Activated T-cell treated with anti-CD3 and anti-CD28 coated beads, Interleukin-2, amount 50 U/mL, for 24 hours (primary cell): ENCODE data around the gene DMD.

Experiments
- DNase-seq: peaks from one replicate; pipeline ENCODE4 v3.0.0-alpha.2; 2020
- H3K27ac Mint-ChIP-seq: 2 replicates; pipeline ENCODE4 v1.8.0; 2020; ENCODE audit warnings: mild to moderate bottlenecking, mixed read lengths
- H3K27me3 Mint-ChIP-seq: 2 replicates; pipeline ENCODE4 v1.8.0; 2020; ENCODE audit warnings: mixed read lengths
- H3K36me3 Mint-ChIP-seq: 2 replicates; pipeline ENCODE4 v1.8.0; 2020; ENCODE audit warnings: low read depth, mixed read lengths
- H3K4me1 Mint-ChIP-seq: 2 replicates; pipeline ENCODE4 v1.8.0; 2020; ENCODE audit warnings: low read depth, mixed read lengths
- H3K4me3 Mint-ChIP-seq: 2 replicates; pipeline ENCODE4 v1.8.0; 2020; ENCODE audit warnings: mild to moderate bottlenecking, moderate library complexity, mixed read lengths
- H3K9me3 Mint-ChIP-seq: 2 replicates; pipeline ENCODE4 v1.8.0; 2020; ENCODE audit warnings: mixed read lengths

The DMD gene

GRCh38 chrX:32448320-32448719 is 763.0 kb downstream of the DMD start:
- peaks cover 32% of the 10 kb centered on the region for H3K4me1 Mint-ChIP-seq
- no peak overlapping the region for H3K27ac Mint-ChIP-seq
- H3K27me3 Mint-ChIP-seq, result no peaks in the 10 kb centered on the region
- H3K4me3 Mint-ChIP-seq, result no peak overlapping the region
- no peaks in the 10 kb centered on the region for H3K9me3 Mint-ChIP-seq
- no peaks in the 10 kb centered on the region for H3K36me3 Mint-ChIP-seq
- no peak for DNase-seq

GRCh38 chrX:32447640-32448039 is 763.7 kb downstream of the DMD start:
- DNase-seq, result no peak
- no peaks in the 10 kb centered on the region for H3K9me3 Mint-ChIP-seq
- no peaks in the 10 kb centered on the region for H3K27me3 Mint-ChIP-seq
- H3K27ac Mint-ChIP-seq, result no peak overlapping the region
- no peak overlapping the region for H3K4me3 Mint-ChIP-seq
- peaks cover 32% of the 10 kb centered on the region for H3K4me1 Mint-ChIP-seq
- no peaks in the 10 kb centered on the region for H3K36me3 Mint-ChIP-seq

DNA sequence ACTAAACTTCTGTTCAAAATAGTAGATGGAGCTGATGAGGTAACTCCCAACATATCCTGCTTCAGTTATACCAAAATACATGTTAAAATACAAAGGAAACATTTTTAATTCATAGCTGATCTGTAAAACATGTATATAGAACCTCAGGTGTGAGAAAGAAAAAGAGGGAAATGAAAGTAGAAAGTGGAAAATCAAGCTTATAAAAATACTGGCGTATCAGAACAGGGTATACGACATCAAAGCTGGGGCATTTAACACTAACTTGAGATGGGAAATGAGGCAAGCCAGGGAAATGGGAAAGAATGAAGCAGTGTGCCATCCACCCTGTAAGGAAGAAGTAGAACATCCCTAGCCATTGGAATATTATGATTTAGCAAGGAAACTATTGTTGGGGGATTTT is 767.5 kb downstream of the DMD start:
- Mint-ChIP-seq H3K27ac (no peak overlapping the region), H3K36me3 (no peaks in the 10 kb centered on the region), H3K4me3 (no peak overlapping the region), H3K27me3 (peaks cover 4% of the 10 kb centered on the region), H3K9me3 (no peaks in the 10 kb centered on the region), H3K4me1 (peaks cover 25% of the 10 kb centered on the region)
- DNase-seq, result no peak

- no peak for DNase-seq
- Mint-ChIP-seq H3K9me3 (no peaks in the 10 kb centered on the region), H3K4me3 (no peak overlapping the region), H3K27me3 (peaks cover 43% of the 10 kb centered on the region), H3K4me1 (no peaks in the 10 kb centered on the region), H3K27ac (no peak overlapping the region), H3K36me3 (no peaks in the 10 kb centered on the region)
These were observed 790.1 kb downstream of the DMD start for GRCh38 chrX:32421266-32421665.

GRCh38 chrX:32408389-32408788 is 803.0 kb downstream of the DMD start:
- Mint-ChIP-seq H3K36me3 (no peaks in the 10 kb centered on the region), H3K27me3 (peaks cover 16% of the 10 kb centered on the region), H3K4me1 (no peaks in the 10 kb centered on the region), H3K27ac (no peak overlapping the region), H3K9me3 (no peaks in the 10 kb centered on the region), H3K4me3 (no peak overlapping the region)
- no peak for DNase-seq

GRCh38 chrX:32397562-32398216 is 813.7 kb downstream of the DMD start:
- Mint-ChIP-seq H3K9me3 (no peaks in the 10 kb centered on the region), H3K36me3 (no peaks in the 10 kb centered on the region), H3K27me3 (peaks cover 23% of the 10 kb centered on the region), H3K27ac (no peak overlapping the region), H3K4me3 (no peak overlapping the region), H3K4me1 (no peaks in the 10 kb centered on the region)
- no peak for DNase-seq

GRCh38 chrX:32395878-32396277 is 815.5 kb downstream of the DMD start:
- Mint-ChIP-seq H3K36me3 (no peaks in the 10 kb centered on the region), H3K9me3 (no peaks in the 10 kb centered on the region), H3K4me1 (no peaks in the 10 kb centered on the region), H3K27ac (no peak overlapping the region), H3K4me3 (no peak overlapping the region), H3K27me3 (peaks cover 32% of the 10 kb centered on the region)
- DNase-seq, result no peak

GRCh38 chrX:32392655-32393054 is 818.7 kb downstream of the DMD start:
- H3K9me3 Mint-ChIP-seq, result no peaks in the 10 kb centered on the region
- peaks cover 34% of the 10 kb centered on the region for H3K27me3 Mint-ChIP-seq
- no peaks in the 10 kb centered on the region for H3K36me3 Mint-ChIP-seq
- DNase-seq, result no peak
- no peak overlapping the region for H3K4me3 Mint-ChIP-seq
- H3K4me1 Mint-ChIP-seq, result no peaks in the 10 kb centered on the region
- H3K27ac Mint-ChIP-seq, result no peak overlapping the region

DNA sequence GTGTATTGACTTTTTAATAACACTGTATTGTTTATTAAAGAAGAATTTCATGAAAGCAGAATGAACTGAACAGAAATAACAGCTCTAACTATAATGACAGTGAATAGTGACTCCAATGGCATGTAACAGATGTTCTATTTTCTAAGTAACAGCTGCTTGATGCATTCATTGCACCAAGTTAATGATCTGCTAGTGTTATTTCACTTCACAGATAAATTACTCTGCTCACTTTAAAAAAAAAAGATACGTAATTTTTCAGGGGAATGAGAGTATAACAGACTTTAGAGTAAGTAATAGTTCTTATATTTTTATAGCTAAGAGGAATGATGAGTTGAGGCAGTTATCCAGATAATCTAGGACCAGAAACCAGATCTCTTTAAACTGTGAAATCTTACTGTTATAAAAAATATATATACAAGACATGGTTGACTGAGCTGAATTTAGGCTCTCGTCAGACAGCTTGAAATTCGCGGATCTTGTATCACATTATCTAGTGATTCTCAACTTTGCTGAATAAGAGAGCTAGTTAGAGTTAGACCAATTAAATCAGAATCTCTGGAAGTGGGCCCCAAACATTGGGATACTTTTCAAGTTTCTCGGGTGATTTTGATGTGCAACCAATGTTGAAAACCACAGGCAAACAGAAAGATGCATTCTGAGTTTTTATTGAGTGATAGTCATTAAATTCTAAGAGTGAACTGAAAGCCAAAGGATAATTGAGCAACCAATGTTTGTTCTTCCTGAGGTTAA is 840.7 kb downstream of the DMD start:
- Mint-ChIP-seq H3K9me3 (no peaks in the 10 kb centered on the region), H3K36me3 (no peaks in the 10 kb centered on the region), H3K27ac (no peak overlapping the region), H3K4me1 (no peaks in the 10 kb centered on the region), H3K27me3 (peaks cover 8% of the 10 kb centered on the region), H3K4me3 (no peak overlapping the region)
- DNase-seq, result no peak

DNA sequence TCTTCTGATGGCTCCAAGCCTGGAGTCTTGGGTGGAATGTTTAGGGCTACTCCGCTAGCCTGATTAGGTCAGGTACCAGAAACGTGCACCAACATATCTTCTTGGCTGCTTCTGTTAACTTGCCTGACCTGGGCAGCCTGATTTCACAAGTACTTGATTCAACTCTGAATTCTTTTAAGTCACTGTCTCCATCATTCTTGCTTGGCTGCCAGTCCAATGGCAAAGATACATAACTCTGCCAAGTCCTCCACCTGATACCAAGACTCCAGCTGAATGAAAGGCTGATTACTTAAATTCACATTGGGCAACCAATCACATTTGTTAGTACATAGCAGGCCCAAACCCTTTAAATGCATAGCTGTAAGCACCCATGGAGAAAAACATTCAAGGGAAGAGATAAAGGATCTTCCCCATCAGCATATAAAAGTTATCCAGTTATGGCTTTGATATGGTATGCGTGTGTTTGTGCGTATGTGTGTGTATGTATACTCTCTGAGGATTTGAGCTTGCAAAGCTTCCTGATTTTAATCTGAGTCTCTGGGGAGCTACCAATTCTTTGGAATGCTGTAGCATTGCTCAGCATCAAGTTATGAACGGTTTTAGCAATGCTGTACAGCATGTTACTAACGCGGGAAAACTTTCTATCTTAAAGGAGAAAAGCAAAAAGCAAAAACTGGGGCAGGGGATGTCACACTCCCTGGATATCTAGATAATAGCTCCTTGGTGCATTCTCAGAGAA is 917.2 kb downstream of the DMD start:
- Mint-ChIP-seq H3K9me3 (peaks cover 2% of the 10 kb centered on the region), H3K4me3 (no peak overlapping the region), H3K27ac (no peak overlapping the region), H3K36me3 (no peaks in the 10 kb centered on the region), H3K27me3 (peaks cover 14% of the 10 kb centered on the region), H3K4me1 (no peaks in the 10 kb centered on the region)
- DNase-seq, result no peak

DNA sequence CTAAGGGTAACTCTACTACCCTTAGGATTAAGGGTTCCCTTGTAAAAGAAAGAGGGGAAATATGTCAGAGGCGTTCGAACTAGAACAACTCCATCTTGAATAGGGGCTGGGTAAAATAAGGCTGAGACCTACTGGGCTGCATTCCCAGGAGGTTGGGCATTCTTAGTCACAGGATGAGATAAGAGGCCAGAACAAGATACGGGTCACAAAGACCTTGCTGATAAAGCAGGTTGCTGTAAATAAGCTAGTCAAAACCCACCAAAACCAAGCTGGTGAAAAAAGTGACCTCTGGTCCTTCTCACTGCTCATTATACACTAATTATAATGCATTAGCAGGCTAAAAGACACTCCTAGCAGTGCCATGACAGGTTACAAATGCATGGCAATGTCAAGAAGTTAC is 922.0 kb downstream of the DMD start:
- Mint-ChIP-seq H3K27ac (no peak overlapping the region), H3K4me1 (no peaks in the 10 kb centered on the region), H3K4me3 (no peak overlapping the region), H3K36me3 (no peaks in the 10 kb centered on the region), H3K27me3 (peaks cover 26% of the 10 kb centered on the region), H3K9me3 (peaks cover 2% of the 10 kb centered on the region)
- DNase-seq, result no peak

DNA sequence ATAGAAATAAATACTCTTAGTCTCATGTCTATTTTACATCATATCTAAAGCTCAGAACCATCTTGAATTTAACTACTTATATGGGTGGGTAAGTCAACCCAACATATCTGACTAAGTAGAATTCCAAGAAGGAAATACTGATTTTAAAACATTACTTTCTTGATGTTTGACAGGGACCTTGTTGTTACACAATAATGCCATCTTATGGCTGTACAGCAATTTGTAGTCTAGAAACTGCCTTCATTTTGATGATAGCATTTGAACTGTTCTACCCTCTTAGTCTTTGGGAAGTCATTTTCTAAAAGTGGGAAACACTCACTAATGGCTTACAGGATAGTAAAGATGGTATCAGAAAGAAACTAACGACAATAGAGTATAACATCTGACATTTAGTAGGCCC is 929.5 kb downstream of the DMD start:
- H3K27me3 Mint-ChIP-seq, result peaks cover 10% of the 10 kb centered on the region
- no peak overlapping the region for H3K4me3 Mint-ChIP-seq
- no peaks in the 10 kb centered on the region for H3K9me3 Mint-ChIP-seq
- no peak for DNase-seq
- H3K4me1 Mint-ChIP-seq, result no peaks in the 10 kb centered on the region
- H3K36me3 Mint-ChIP-seq, result no peaks in the 10 kb centered on the region
- no peak overlapping the region for H3K27ac Mint-ChIP-seq

DNA sequence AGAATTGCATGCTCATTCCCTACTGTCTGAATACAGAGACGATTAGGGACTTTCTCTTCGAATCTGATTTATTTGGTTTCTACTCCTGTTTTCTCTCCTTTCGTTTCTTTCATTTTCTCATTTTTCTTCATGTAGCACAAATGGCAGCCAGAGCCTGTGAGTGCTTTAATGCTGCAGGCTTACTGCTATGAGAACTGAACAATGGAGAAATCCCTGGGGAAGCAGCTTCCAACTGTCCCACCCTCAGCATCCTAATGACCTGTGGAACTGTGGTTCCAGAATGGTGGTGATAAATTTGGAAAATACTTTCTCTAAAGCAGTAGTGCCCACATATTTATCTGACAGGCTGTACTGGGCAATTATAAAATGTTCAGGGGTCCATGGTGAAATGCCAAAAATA is 930.4 kb downstream of the DMD start:
- Mint-ChIP-seq H3K9me3 (no peaks in the 10 kb centered on the region), H3K4me3 (no peak overlapping the region), H3K27ac (no peak overlapping the region), H3K4me1 (no peaks in the 10 kb centered on the region), H3K36me3 (no peaks in the 10 kb centered on the region), H3K27me3 (peaks cover 7% of the 10 kb centered on the region)
- no peak for DNase-seq

DNA sequence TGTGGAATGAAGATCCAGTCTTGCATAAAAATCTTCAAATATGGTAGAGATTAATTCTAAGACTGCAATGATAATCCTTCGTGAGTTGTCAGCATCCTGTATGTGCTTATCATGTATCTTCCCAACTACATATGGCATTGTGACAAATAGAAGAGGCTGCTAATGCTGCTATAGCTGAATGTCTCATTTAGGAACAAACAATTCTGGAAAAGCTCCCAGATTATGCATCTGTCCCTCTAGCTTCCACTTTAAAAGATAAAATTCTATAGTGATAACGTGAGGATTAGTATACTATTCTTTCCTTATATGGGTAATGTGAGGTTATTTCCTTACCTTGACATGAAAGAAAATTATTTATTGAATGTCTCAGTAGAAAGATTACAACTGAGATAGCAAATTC is 930.9 kb downstream of the DMD start:
- peaks cover 8% of the 10 kb centered on the region for H3K27me3 Mint-ChIP-seq

DNA sequence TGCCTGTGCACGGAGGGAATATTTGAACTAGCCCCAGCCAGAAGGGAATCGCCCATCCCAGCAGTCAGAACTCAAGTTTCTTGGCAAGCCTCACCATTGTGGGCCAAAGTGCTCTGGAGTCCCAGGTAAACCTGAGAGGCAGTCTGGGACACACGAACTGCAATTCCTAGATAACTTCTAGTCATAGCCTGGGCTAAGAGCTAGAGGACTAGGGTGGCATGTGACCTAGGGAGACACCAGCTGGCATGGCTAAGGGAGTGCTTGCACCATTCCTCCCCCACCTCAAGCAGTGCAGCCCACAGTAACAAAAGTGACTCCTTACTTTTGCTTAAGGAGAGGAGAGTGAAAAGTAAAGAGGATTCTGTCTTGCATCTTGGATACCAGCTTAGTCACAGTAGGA is 935.2 kb downstream of the DMD start:
- no peak for DNase-seq
- H3K36me3 Mint-ChIP-seq, result no peaks in the 10 kb centered on the region
- H3K27me3 Mint-ChIP-seq, result peaks cover 8% of the 10 kb centered on the region
- no peaks in the 10 kb centered on the region for H3K9me3 Mint-ChIP-seq
- H3K4me3 Mint-ChIP-seq, result no peak overlapping the region
- H3K4me1 Mint-ChIP-seq, result no peaks in the 10 kb centered on the region
- no peak overlapping the region for H3K27ac Mint-ChIP-seq

More for the DNA sequence above, 930.9 kb downstream of the DMD start:
- no peak for DNase-seq
- no peaks in the 10 kb centered on the region for H3K4me1 Mint-ChIP-seq
- H3K36me3 Mint-ChIP-seq, result no peaks in the 10 kb centered on the region
- no peaks in the 10 kb centered on the region for H3K9me3 Mint-ChIP-seq
- H3K27ac Mint-ChIP-seq, result no peak overlapping the region
- no peak overlapping the region for H3K4me3 Mint-ChIP-seq
